H1 (cell line): ENCODE data around the gene MUC4.

Experiments used
- BRCA1 ChIP-seq: IDR thresholded peaks from 2 replicates; pipeline ENCODE4 v1.6.1; 2012; ENCODE audit warnings: low read depth, low read length, improper control_type of control experiment
- CTCF ChIP-seq, 3 experiments: IDR thresholded peaks; 1 replicate in 2 of 3; 2 replicates in 1 of 3; pipeline versions ENCODE4 v1.5.1 to v1.6.1; 2011; ENCODE audit warnings: low read length in 3 of 3, mild to moderate bottlenecking in 3 of 3, inconsistent platforms in 2 of 3, low read depth in 1 of 3, moderate library complexity in 1 of 3; ENCODE audit not compliant: insufficient read depth in 1 of 3; ENCODE audit errors: control extremely low read depth in 1 of 3
- EZH2 ChIP-seq: fragments of 200-600 bp; sonication (generic); IDR thresholded peaks from 2 replicates; pipeline ENCODE4 v1.7.1; 2012; ENCODE audit warnings: low read depth, mild to moderate bottlenecking, moderate library complexity, low read length, inconsistent platforms; ENCODE audit not compliant: severe bottlenecking
- POLR2A ChIP-seq, 2 experiments: IDR thresholded peaks; 1 replicate in 1 of 2; 2 replicates in 1 of 2; pipeline ENCODE4 v1.6.1; 2011; ENCODE audit warnings: low read depth in 2 of 2, low read length in 2 of 2, mild to moderate bottlenecking in 2 of 2; ENCODE audit errors: control extremely low read depth in 1 of 2
- ZNF274 ChIP-seq: IDR thresholded peaks from 2 replicates; pipeline ENCODE4 v1.7.0; 2012; ENCODE audit warnings: low read length, borderline replicate concordance; ENCODE audit errors: extremely low read depth

GRCh38 chr3:195788711-195789581 is 22.8 kb downstream of the MUC4 start:
- TF ChIP-seq ZNF274 (no peak), EZH2 (no peak), BRCA1 (no peak), POLR2A (IDR thresholded peaks at IDR 0.05; ENCODE audit: control extremely low read depth in 1 of 2, low read depth in 2 of 2, low read length in 2 of 2) (no peak), CTCF (IDR thresholded peaks at IDR 0.05; ENCODE audit: control extremely low read depth in 1 of 3, insufficient read depth in 1 of 3, low read depth in 1 of 3, low read length in 3 of 3) (no peak)
